Endothelial cell of umbilical vein (primary cell): ENCODE data around the gene SIM1. TPM values are rescaled to one million over a fixed set of nuclear protein-coding genes. Genes with fewer than 3 reads are reported as not detected.

ENCODE experiments used
- BruUV-seq: library from RNA; stranded (reverse); fragments of 400-500 nt; replicated peaks from 2 replicates; lab custom pipeline; 2021; lab: Mats Ljungman, UMichigan
- CTCF ChIA-PET: fragments of 300-600, 350-600 bp; sonication (Branson Sonifier 250); formaldehyde crosslinking; loops from one replicate; lab custom pipeline; 2021; ENCODE audit warnings: antibody characterized with exemption, inconsistent platforms; lab: Charles Lee
- POLR2A ChIA-PET: fragments of 300-600, 350-600 bp; sonication (Branson Sonifier 250); formaldehyde crosslinking; loops from one replicate; lab custom pipeline; 2021; ENCODE audit warnings: antibody characterized with exemption, inconsistent platforms; lab: Charles Lee
- DNase-seq: peaks from one replicate; pipeline ENCODE4 v3.0.0-alpha.2; 2011; ENCODE audit warnings: low read depth, low spot score
- FAIRE-seq: peaks from 2 replicates; lab custom pipeline; 2011; peaks lifted over from hg19 to GRCh38; lab: Jason Lieb, UNC
- H2AFZ ChIP-seq: 2 replicates; pipeline ENCODE4 v1.6.0; 2012; ENCODE audit warnings: low read depth, low read length, control low read depth, inconsistent platforms
- H3K27ac ChIP-seq: 2 replicates; pipeline ENCODE4 v1.5.1; 2011; ENCODE audit warnings: low read depth, mild to moderate bottlenecking, control low read depth, low read length, moderate library complexity; ENCODE audit not compliant: insufficient read depth
- H3K27me3 ChIP-seq, 2 experiments: 2 replicates each; pipeline versions ENCODE4 v1.6.0 to v1.6.1; 2011; ENCODE audit warnings: low read length in 2 of 2, mixed read lengths in 1 of 2; ENCODE audit not compliant: control insufficient read depth in 2 of 2, insufficient read depth in 2 of 2
- H3K36me3 ChIP-seq, 2 experiments: 2 replicates in 1 of 2; 3 replicates in 1 of 2; pipeline ENCODE4 v1.5.1; 2011; ENCODE audit warnings: low read length in 2 of 2, mild to moderate bottlenecking in 1 of 2, moderate library complexity in 1 of 2; ENCODE audit not compliant: control insufficient read depth in 2 of 2, insufficient read depth in 2 of 2; ENCODE audit errors: extremely low read depth in 1 of 2
- H3K4me1 ChIP-seq: 3 replicates; pipeline ENCODE4 v1.5.1; 2011; ENCODE audit warnings: mild to moderate bottlenecking, low read length; ENCODE audit not compliant: control insufficient read depth, insufficient read depth; ENCODE audit errors: extremely low read depth
- H3K4me2 ChIP-seq: 2 replicates; pipeline ENCODE4 v1.6.1; 2011; ENCODE audit warnings: low read length, control low read depth, mixed read lengths; ENCODE audit not compliant: insufficient read depth
- H3K4me3 ChIP-seq, 3 experiments: fragments of 200-600 bp in 1 of 3; sonication (generic), shearing (Covaris generic) in 1 of 3; replicated peaks in 1 of 3; 2 replicates each; pipeline ENCODE4 v1.5.1; 2011 to 2016; ENCODE audit warnings: control low read depth in 3 of 3, low read length in 3 of 3, mild to moderate bottlenecking in 2 of 3, inconsistent platforms in 1 of 3, low read depth in 1 of 3, moderate library complexity in 1 of 3; ENCODE audit not compliant: insufficient read depth in 1 of 3
- H3K79me2 ChIP-seq: 2 replicates; pipeline ENCODE4 v1.6.0; 2012; ENCODE audit warnings: low read length, inconsistent platforms; ENCODE audit not compliant: control insufficient read depth, insufficient read depth
- H3K9ac ChIP-seq: replicated peaks from 2 replicates; pipeline ENCODE3; 2011; ENCODE audit warnings: low read length, control low read depth; ENCODE audit not compliant: insufficient read depth; ENCODE audit errors: extremely low read depth
- H3K9me1 ChIP-seq: replicated peaks from 3 replicates; pipeline ENCODE4 v1.6.0; 2011; ENCODE audit warnings: mild to moderate bottlenecking, low read length; ENCODE audit not compliant: control insufficient read depth, insufficient read depth; ENCODE audit errors: extremely low read depth
- H3K9me3 ChIP-seq: replicated peaks from 2 replicates; pipeline ENCODE4 v1.5.1; 2012; ENCODE audit warnings: low read length, inconsistent platforms; ENCODE audit not compliant: control insufficient read depth, insufficient read depth
- H4K20me1 ChIP-seq: replicated peaks from 2 replicates; pipeline ENCODE3; 2011; ENCODE audit warnings: mild to moderate bottlenecking, low read length; ENCODE audit not compliant: control insufficient read depth, insufficient read depth; ENCODE audit errors: extremely low read depth
- EZH2 ChIP-seq: IDR thresholded peaks from 2 replicates; pipeline ENCODE4 v1.6.1; 2012; ENCODE audit warnings: borderline replicate concordance, low read depth, mild to moderate bottlenecking, moderate library complexity, low read length, inconsistent platforms; ENCODE audit not compliant: severe bottlenecking
- FOS ChIP-seq: IDR thresholded peaks from 2 replicates; pipeline ENCODE4 v1.6.1; 2011; ENCODE audit warnings: mild to moderate bottlenecking, low read length, moderate library complexity, borderline replicate concordance; ENCODE audit not compliant: insufficient read depth
- GATA2 ChIP-seq: IDR thresholded peaks from 2 replicates; pipeline ENCODE4 v1.7.0; 2011; ENCODE audit warnings: low read depth, mild to moderate bottlenecking, moderate library complexity, mixed read lengths, low read length; ENCODE audit not compliant: insufficient read length, insufficient read depth
- MAX ChIP-seq: IDR thresholded peaks from 2 replicates; pipeline ENCODE4 v1.6.1; 2011; ENCODE audit not compliant: insufficient read depth, insufficient read length
- MYC ChIP-seq: IDR thresholded peaks from one replicate; pipeline ENCODE4 v1.6.1; 2011; ENCODE audit warnings: mild to moderate bottlenecking, low read depth, low read length
- POLR2A ChIP-seq: IDR thresholded peaks from 2 replicates; pipeline ENCODE4 v1.6.1; 2012; ENCODE audit warnings: low read depth, mild to moderate bottlenecking, control low read depth, low read length
- POLR2AphosphoS5 ChIP-seq: IDR thresholded peaks from 2 replicates; pipeline ENCODE4 v1.6.1; 2012; ENCODE audit warnings: low read depth, mild to moderate bottlenecking, control low read depth, low read length, moderate library complexity; ENCODE audit not compliant: insufficient read depth
- dilution Hi-C: fragments of 300-500 bp; cut with MboI; formaldehyde crosslinking; loops from one replicate; pipeline ENCODE4 v1.15.0; 2019; ENCODE audit warnings: low sequenced_read_pairs; ENCODE audit not compliant: extremely low pct_ligation_motif_present
- intact Hi-C: fragments of 100-400 bp; cut with micrococcal nuclease; formaldehyde crosslinking; loops from one replicate; pipeline ENCODE4 v1.10.0; 2022
- polyA plus RNA-seq, 4 experiments: library from polyadenylated mRNA; depleted of rRNA in 3 of 4; stranded (reverse) in 3 of 4; unstranded in 1 of 4; fragments of >200 nt; gene quantifications; 2 replicates each; pipeline versions ENCODE4 v1.2.1 to v1.2.3, GENCODE V29; 2011 to 2012; ENCODE audit warnings: missing spikeins in 1 of 4
- total RNA-seq: library from RNA; stranded (reverse); gene quantifications from 2 replicates; pipeline ENCODE4 v1.2.3, GENCODE V29; 2021
- TF ChIP-seq, protein P1 (sequence below), 2 donors: IDR thresholded peaks; 1 replicate in 1 of 2; 2 replicates in 1 of 2; pipeline ENCODE4 v1.5.1; 2011; ENCODE audit warnings: low read length in 2 of 2, mild to moderate bottlenecking in 2 of 2, moderate library complexity in 2 of 2, control low read depth in 1 of 2, inconsistent platforms in 1 of 2, low read depth in 1 of 2; ENCODE audit not compliant: insufficient read depth in 1 of 2; ENCODE audit errors: extremely low read depth in 1 of 2

The SIM1 gene
- total and polyA plus RNA-seq, 2 donors (not counting 3 experiments of a cell fraction or from before 2014, with no cell fraction given), result 0.14 to 0.29 TPM

GRCh38 chr6:100417036-100417435 lies 47.7 kb downstream of the SIM1 start:
- no TSS peak for BruUV-seq
- Histone ChIP-seq H2AFZ (no peak overlapping the region), H3K36me3 (no peaks in the 10 kb centered on the region), H3K27me3 (no peaks in the 10 kb centered on the region), H3K9me3 (no peaks in the 10 kb centered on the region), H3K9ac (no peak overlapping the region), H3K4me3 (no peak overlapping the region), H3K9me1 (no peaks in the 10 kb centered on the region), H3K4me1 (no peaks in the 10 kb centered on the region), H3K4me2 (no peak overlapping the region), H4K20me1 (no peaks in the 10 kb centered on the region), H3K27ac (no peak overlapping the region), H3K79me2 (no peaks in the 10 kb centered on the region)
- dilution Hi-C loops (no loop called here), intact Hi-C loops (no loop called here)
- DNase-seq, result no peak
- CTCF ChIA-PET, result interaction anchor here (2.1 kb wide), 1 partner anchor 14 kb away, joined by 5 read pairs; no protein-coding TSS in a partner anchor
- no peak for TF ChIP-seq FOS
- no peak for TF ChIP-seq MYC
- TF ChIP-seq, protein P1, sequence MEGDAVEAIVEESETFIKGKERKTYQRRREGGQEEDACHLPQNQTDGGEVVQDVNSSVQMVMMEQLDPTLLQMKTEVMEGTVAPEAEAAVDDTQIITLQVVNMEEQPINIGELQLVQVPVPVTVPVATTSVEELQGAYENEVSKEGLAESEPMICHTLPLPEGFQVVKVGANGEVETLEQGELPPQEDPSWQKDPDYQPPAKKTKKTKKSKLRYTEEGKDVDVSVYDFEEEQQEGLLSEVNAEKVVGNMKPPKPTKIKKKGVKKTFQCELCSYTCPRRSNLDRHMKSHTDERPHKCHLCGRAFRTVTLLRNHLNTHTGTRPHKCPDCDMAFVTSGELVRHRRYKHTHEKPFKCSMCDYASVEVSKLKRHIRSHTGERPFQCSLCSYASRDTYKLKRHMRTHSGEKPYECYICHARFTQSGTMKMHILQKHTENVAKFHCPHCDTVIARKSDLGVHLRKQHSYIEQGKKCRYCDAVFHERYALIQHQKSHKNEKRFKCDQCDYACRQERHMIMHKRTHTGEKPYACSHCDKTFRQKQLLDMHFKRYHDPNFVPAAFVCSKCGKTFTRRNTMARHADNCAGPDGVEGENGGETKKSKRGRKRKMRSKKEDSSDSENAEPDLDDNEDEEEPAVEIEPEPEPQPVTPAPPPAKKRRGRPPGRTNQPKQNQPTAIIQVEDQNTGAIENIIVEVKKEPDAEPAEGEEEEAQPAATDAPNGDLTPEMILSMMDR (IDR thresholded peaks at IDR 0.05; ENCODE audit: extremely low read depth in 1 of 2, insufficient read depth in 1 of 2, low read depth in 1 of 2, low read length in 2 of 2), result no peak
- TF ChIP-seq GATA2, result no peak
- no peak for TF ChIP-seq POLR2AphosphoS5
- no peak for TF ChIP-seq EZH2
- no peak for TF ChIP-seq MAX
- no peak for TF ChIP-seq POLR2A
- POLR2A ChIA-PET, result no interaction called here
- FAIRE-seq, result no peak
